Neural progenitor cell (in vitro differentiated cells): Measurements from ENCODE around the gene RAG1.

ENCODE experiments used
- CTCF ChIP-seq: fragments of 200-600 bp; sonication (generic); IDR thresholded peaks from 2 replicates; pipeline ENCODE4 v1.5.1; 2017; ENCODE audit warnings: antibody characterized with exemption, mild to moderate bottlenecking
- EZH2 ChIP-seq: fragments of 200-600 bp; sonication (generic); IDR thresholded peaks from 2 replicates; pipeline ENCODE4 v1.6.1; 2017; ENCODE audit warnings: antibody characterized with exemption, mild to moderate bottlenecking, moderate library complexity

GRCh38 chr11:36566407-36567053, 1.3 kb upstream of the RAG1 start:
- TF ChIP-seq CTCF, result no peak
- no peak for TF ChIP-seq EZH2
